Loucy (cell line): ENCODE measurements around the gene RIC3.

Source experiments
- H2AFZ ChIP-seq: fragments of 200-600 bp; sonication (generic); 2 replicates; pipeline ENCODE4 v1.6.0; 2016; ENCODE audit warnings: antibody characterized with exemption, mild to moderate bottlenecking, low read length, moderate library complexity
- H3F3A ChIP-seq: fragments of 200-600 bp; 2 replicates; pipeline ENCODE4 v1.6.0; 2016; ENCODE audit warnings: antibody characterized with exemption, low read depth, mild to moderate bottlenecking
- H3K27me3 ChIP-seq: fragments of 200-600 bp; sonication (generic); 2 replicates; pipeline ENCODE4 v1.6.1; 2014; ENCODE audit warnings: low read length, mild to moderate bottlenecking; ENCODE audit not compliant: insufficient read depth, poor library complexity, severe bottlenecking
- H3K36me3 ChIP-seq: fragments of 200-600 bp; sonication (generic); 2 replicates; pipeline ENCODE4 v1.6.1; 2016; ENCODE audit warnings: low read length; ENCODE audit not compliant: insufficient read depth
- H3K4me1 ChIP-seq: fragments of 200-600 bp; sonication (generic); 2 replicates; pipeline ENCODE4 v1.5.1; 2014; ENCODE audit warnings: low read length, mild to moderate bottlenecking; ENCODE audit not compliant: insufficient read depth, poor library complexity, severe bottlenecking
- H3K4me2 ChIP-seq: fragments of 200-600 bp; sonication (generic); 2 replicates; pipeline ENCODE4 v1.6.0; 2014; ENCODE audit warnings: antibody characterized with exemption, low read length, low read depth, mild to moderate bottlenecking; ENCODE audit not compliant: poor library complexity, severe bottlenecking
- H3K4me3 ChIP-seq: fragments of 200-600 bp; sonication (generic); 2 replicates; pipeline ENCODE4 v1.5.1; 2014; ENCODE audit warnings: low read length, mild to moderate bottlenecking, mixed read lengths; ENCODE audit not compliant: poor library complexity, severe bottlenecking
- H3K79me2 ChIP-seq: fragments of 200-600 bp; sonication (generic); 2 replicates; pipeline ENCODE4 v1.6.1; 2014; ENCODE audit warnings: low read length; ENCODE audit not compliant: insufficient read depth
- H3K9ac ChIP-seq: fragments of 200-600 bp; sonication (generic); 2 replicates; pipeline ENCODE4 v1.6.0; 2014; ENCODE audit warnings: mild to moderate bottlenecking, low read depth, low read length, moderate library complexity; ENCODE audit not compliant: poor library complexity, severe bottlenecking
- H3K9me2 ChIP-seq: fragments of 200-600 bp; sonication (generic); replicated peaks from 2 replicates; pipeline ENCODE4 v1.6.1; 2016; ENCODE audit warnings: low read depth, low read length, mixed read lengths
- H3K9me3 ChIP-seq: fragments of 200-600 bp; sonication (generic); 2 replicates; pipeline ENCODE4 v1.6.1; 2014; ENCODE audit warnings: mild to moderate bottlenecking, antibody characterized with exemption, low read length, low read depth; ENCODE audit not compliant: insufficient read depth
- H4K20me1 ChIP-seq: fragments of 200-600 bp; sonication (generic); 2 replicates; pipeline ENCODE4 v1.6.0; 2014; ENCODE audit warnings: antibody characterized with exemption, low read length, mild to moderate bottlenecking; ENCODE audit not compliant: insufficient read depth, poor library complexity, severe bottlenecking
- EZH2phosphoT487 ChIP-seq: fragments of 200-600 bp; IDR thresholded peaks from 2 replicates; pipeline ENCODE4 v1.6.1; 2018; ENCODE audit warnings: antibody characterized with exemption, mild to moderate bottlenecking, moderate library complexity, borderline replicate concordance
- TF ChIP-seq, protein P1 (sequence below): fragments of 200-600 bp; sonication (generic); conservative IDR thresholded peaks from 2 replicates; pipeline ENCODE4 v1.5.1; 2014; ENCODE audit warnings: mild to moderate bottlenecking, antibody characterized with exemption, low read length

Gene RIC3

GRCh38 chr11:8127447-8127846 lies 41.4 kb downstream of the RIC3 start:
- Histone ChIP-seq H2AFZ (peak overlapping the region; percentile 0; the same call in 1 of the 2 replicates), H3K79me2 (no peaks in the 10 kb centered on the region), H3K4me2 (no peak overlapping the region), H3K4me1 (no peaks in the 10 kb centered on the region), H4K20me1 (no peaks in the 10 kb centered on the region), H3K4me3 (no peak overlapping the region), H3K9me2 (no peaks in the 10 kb centered on the region), H3F3A (no peaks in the 10 kb centered on the region), H3K9ac (no peak overlapping the region), H3K36me3 (no peaks in the 10 kb centered on the region), H3K27me3 (no peaks in the 10 kb centered on the region), H3K9me3 (no peaks in the 10 kb centered on the region)
- TF ChIP-seq EZH2phosphoT487 = no peak
- TF ChIP-seq, protein P1, sequence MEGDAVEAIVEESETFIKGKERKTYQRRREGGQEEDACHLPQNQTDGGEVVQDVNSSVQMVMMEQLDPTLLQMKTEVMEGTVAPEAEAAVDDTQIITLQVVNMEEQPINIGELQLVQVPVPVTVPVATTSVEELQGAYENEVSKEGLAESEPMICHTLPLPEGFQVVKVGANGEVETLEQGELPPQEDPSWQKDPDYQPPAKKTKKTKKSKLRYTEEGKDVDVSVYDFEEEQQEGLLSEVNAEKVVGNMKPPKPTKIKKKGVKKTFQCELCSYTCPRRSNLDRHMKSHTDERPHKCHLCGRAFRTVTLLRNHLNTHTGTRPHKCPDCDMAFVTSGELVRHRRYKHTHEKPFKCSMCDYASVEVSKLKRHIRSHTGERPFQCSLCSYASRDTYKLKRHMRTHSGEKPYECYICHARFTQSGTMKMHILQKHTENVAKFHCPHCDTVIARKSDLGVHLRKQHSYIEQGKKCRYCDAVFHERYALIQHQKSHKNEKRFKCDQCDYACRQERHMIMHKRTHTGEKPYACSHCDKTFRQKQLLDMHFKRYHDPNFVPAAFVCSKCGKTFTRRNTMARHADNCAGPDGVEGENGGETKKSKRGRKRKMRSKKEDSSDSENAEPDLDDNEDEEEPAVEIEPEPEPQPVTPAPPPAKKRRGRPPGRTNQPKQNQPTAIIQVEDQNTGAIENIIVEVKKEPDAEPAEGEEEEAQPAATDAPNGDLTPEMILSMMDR = no peak

- H3K79me2 ChIP-seq = no peaks in the 10 kb centered on the region
- H3K27me3 ChIP-seq = no peaks in the 10 kb centered on the region
- TF ChIP-seq EZH2phosphoT487 = no peak
- TF ChIP-seq, protein P1 = no peak
- no peak overlapping the region for H3K4me3 ChIP-seq
- no peaks in the 10 kb centered on the region for H3K4me1 ChIP-seq
- H3K9me3 ChIP-seq = no peaks in the 10 kb centered on the region
- H3K9ac ChIP-seq = no peak overlapping the region
- H4K20me1 ChIP-seq = no peaks in the 10 kb centered on the region
- no peak overlapping the region for H2AFZ ChIP-seq
- no peaks in the 10 kb centered on the region for H3K9me2 ChIP-seq
- H3K4me2 ChIP-seq = no peak overlapping the region
- H3K36me3 ChIP-seq = no peaks in the 10 kb centered on the region
- H3F3A ChIP-seq = no peaks in the 10 kb centered on the region
These were observed 42.1 kb downstream of the RIC3 start for GRCh38 chr11:8126649-8127289.

DNA sequence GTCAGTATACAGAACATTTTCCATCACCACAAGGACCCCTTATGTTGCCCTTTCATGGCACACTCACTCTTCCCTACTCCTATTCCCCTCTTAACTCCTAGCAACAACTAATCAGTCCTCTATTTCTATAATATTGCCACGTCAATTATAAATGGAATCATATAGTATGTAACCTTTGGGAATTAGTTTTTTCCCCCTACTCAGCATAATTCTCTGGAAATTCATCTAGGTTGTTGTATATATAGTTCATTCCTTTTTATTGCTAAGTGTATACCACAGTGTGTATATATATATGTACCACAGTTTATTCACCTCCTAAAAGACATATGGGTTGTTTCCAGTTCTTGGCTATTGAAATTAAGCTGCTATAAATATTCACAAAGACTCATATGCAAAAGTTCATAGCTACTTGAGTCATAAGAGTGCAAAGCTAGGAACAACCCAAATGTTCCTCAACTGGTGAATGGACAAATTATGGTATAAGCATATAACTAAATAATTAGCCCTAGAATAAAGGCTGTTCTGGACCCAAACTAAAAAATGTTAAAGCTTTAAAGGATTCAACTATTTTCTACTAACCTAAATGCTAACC lies 46.6 kb downstream of the RIC3 start:
- H4K20me1 ChIP-seq = no peaks in the 10 kb centered on the region
- H3K9me3 ChIP-seq = peaks cover 10% of the 10 kb centered on the region; the same call in 1 of the 2 replicates
- no peaks in the 10 kb centered on the region for H3K79me2 ChIP-seq
- H3F3A ChIP-seq = no peaks in the 10 kb centered on the region
- H3K4me1 ChIP-seq = no peaks in the 10 kb centered on the region
- no peaks in the 10 kb centered on the region for H3K27me3 ChIP-seq
- H3K36me3 ChIP-seq = no peaks in the 10 kb centered on the region; the same call in 1 of the 2 replicates
- H2AFZ ChIP-seq = no peak overlapping the region
- H3K9me2 ChIP-seq = no peaks in the 10 kb centered on the region
- H3K4me2 ChIP-seq = no peak overlapping the region
- H3K4me3 ChIP-seq = no peak overlapping the region
- TF ChIP-seq, protein P1 = no peak
- TF ChIP-seq EZH2phosphoT487 = no peak
- no peak overlapping the region for H3K9ac ChIP-seq
